ENCODE measurements around the gene SIL1.
"Not testable (repeated sequence)": the region's sequence is repeated elsewhere in the genome, so short reads cannot be mapped to it uniquely, and the experiment has no call there.

SIL1 gene

GRCh38 chr5:139079225-139079990 lies 118.8 kb downstream of the SIL1 start:
- DNase-seq (ENCODE audit: insufficient read length, low spot score) (no peak), FAIRE-seq (no peak)

DNA sequence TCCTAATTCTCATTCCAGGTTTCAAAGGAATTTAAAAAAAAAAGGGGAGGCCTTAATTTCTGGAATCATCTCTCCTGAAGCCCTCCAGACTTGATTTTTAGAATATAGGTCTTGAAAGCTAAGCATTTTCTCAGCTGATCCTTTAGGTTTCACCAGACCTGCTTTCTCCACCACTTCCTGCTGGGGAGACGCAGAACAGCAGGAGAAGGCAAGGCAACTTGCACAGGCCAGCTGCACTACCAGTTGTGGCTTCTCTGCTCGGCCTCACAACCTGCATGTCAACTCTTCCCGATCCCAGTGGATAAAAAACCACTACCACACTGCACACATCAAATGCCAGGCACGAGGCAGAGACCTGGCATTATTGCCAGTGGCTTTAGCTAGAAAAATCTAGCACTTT lies 119.8 kb downstream of the SIL1 start:
- no peak for FAIRE-seq

DNA sequence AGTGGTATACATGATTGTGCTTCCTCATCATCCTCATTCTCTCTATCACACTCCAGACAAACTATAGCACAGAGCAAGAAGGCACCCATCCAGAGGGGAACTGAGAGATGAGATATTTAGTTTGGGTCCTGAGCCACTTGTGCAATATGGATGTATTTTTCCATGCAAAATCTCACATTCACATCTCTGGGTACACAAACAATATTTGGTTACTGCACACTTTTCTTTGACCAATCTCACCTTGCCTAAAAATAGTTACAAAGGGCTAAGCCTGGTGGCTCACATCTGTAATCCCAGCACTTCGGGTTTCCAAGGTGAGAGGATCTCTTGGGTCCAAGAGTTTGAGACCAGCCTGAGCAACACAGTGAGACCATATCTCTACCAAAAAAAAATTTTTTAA lies 120.3 kb downstream of the SIL1 start:
- no peak for DNase-seq (ENCODE audit: insufficient read length, low spot score)
- FAIRE-seq = no peak

More for the DNA sequence above, 119.8 kb downstream of the SIL1 start:
- DNase-seq (ENCODE audit: insufficient read length, low spot score) = no peak

DNA sequence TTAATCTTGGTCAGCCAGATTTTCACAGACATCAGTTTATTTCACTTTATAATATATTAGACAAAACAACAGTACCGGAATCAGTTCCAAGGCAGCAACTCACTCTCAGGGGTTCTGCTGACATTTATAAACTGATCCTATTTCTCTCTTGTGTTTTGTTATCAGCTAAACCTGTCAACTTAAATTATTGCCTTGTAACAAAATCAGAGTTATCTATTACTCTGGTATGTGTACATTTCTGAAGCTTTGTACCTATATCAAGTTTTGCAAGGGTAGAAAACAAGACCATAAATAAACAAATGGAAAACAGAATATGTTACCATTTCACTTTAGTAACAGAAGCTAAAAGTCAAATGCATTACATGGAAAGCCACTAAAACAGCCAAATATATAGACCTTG lies 122.1 kb downstream of the SIL1 start:
- DNase-seq (ENCODE audit: insufficient read length, low spot score) = no peak
- FAIRE-seq = no peak

- FAIRE-seq (no peak), DNase-seq (ENCODE audit: insufficient read length, low spot score) (no peak)
Measured at GRCh38 chr5:139075066-139076050, 122.8 kb downstream of the SIL1 start.

DNA sequence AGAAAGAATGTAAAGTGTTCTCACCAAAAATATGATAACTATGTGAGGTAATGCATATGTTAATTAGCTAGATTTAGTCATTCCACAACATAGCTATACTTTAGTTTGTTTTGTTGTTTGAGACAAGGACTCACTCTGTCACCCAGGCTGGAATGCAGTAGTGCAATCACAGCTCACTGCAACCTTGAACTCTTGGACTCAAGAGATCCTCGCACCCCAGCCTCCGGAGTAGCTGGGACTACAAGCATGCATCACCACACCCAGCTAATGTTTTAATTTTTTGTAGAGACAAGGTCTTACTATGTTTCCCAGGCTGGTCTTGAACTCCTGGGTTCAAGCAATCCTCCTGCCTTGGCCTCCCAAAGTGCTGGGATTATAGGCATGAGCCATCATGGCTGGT lies 124.2 kb downstream of the SIL1 start:
- not testable (repeated sequence) for FAIRE-seq; DNase-seq (ENCODE audit: insufficient read length, low spot score)

DNA sequence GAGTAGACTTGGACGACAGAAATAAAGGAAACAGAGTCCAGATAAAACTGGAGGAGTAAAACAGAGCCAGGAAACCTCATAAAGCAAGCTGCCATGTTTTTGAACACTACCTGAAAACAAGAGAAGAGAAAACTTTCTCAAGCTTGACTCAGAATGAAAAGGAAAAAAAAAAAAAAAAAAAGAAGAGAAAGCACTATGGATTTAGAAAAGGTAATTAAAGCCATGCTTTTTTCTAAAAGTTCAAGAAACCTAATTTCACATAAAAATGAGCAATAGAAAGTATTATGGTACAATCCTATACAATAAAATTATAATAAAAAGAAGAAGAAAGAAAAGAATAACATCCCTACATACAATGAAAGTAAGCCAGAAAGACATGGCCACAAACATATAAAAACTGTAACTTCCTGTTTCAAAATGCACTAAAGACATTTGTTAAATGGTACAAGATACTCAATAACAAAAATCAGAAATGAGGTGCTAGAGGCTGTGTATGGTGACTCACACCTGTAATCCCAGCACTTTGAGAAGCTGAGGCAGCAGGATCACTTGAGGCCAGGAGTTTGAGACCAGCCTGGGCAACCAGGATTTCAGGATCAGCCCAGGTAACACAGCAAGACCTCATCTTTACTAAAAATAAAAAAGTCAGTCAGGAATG lies 129.5 kb downstream of the SIL1 start:
- FAIRE-seq (no peak), DNase-seq (ENCODE audit: insufficient read length, low spot score) (no peak)

- no peak for DNase-seq (ENCODE audit: insufficient read length, low spot score)
- no peak for FAIRE-seq
Measured at GRCh38 chr5:139068060-139068459, 130.1 kb downstream of the SIL1 start.

DNA sequence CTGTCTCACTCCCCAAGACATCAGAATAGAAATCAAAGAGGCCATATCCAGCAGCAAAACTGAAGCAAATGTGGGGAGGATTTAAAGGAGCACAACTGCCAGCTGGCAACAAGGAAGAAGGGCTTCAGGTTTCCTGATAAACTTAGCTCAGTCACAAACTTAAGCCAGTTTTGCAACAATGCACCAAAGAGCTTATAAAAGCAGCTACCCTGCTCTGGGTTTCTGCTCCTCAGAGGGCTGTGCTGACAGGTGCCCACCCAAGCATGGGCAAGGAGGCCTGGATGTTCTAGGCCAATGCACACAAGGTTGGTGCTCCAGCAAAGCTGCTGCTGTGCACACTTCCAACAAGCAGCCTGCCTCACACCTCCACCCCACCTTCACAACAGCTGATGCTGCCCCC lies 132.9 kb downstream of the SIL1 start:
- FAIRE-seq = no peak
- DNase-seq (ENCODE audit: insufficient read length, low spot score) = no peak

GRCh38 chr5:139064613-139065012 lies 133.6 kb downstream of the SIL1 start:
- DNase-seq (ENCODE audit: insufficient read length, low spot score) (no peak), FAIRE-seq (no peak)

DNA sequence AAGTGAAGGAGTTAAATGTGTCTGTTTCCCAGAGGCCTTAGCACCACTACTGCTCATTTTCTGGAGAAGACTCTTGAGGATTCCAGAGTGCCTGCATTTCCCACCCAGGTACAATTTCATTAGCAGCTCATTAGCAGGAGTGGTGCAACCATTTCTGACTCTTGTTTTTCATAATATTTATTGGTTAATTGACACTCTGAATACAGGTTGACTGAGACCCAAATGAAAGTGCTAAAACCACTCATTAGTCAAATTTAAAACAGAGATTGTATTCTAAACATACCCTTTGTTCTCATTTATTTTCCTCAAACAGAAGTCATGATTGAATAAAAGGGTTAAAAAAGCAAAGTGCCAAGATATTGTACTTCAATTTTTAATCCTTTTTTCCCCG lies 134.5 kb downstream of the SIL1 start:
- FAIRE-seq = no peak
- no peak for DNase-seq (ENCODE audit: insufficient read length, low spot score)

- DNase-seq (ENCODE audit: insufficient read length, low spot score) (no peak), FAIRE-seq (no peak)
Measured at GRCh38 chr5:139062910-139063663, 135.1 kb downstream of the SIL1 start.

DNA sequence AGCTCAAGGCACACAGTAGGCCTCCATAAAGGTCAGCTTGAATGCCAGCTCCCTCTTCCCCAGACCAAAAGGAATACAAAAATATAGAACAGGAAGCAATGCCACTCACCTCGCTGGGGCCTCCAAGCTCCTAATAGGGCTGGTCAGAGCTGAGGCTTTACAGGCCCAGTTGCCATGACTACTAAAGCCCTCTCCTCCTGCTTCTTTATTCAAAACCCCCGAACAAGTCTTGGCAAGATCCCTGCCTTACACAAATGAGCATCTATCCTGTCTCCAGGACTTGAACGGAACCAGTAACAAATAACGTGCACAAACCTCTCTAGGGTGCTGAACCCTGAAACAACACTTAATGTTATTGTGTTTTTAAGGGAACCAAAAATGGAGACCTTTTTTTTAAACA lies 136.3 kb downstream of the SIL1 start:
- DNase-seq (ENCODE audit: insufficient read length, low spot score) = no peak
- no peak for FAIRE-seq

DNA sequence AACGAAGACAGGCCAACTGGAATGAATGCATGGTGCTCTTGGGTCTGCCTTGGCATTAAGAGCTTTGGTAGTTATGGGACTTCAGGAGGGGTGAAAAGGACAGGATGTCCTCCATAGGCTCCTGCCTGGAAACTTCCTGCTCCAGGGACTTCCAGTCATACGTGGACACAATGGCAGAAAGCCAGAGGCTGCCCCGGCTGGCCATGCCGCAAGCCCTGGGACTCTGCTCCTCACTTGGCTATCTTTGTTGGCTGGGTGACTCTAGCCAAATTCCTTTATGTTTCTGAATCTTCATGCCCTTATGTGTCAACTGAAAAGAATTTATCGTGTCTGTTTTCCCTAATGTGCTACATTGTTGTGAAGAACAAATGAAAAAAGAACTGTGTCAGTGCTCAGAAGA lies 136.9 kb downstream of the SIL1 start:
- FAIRE-seq = no peak

GRCh38 chr5:139058121-139058520 lies 140.0 kb downstream of the SIL1 start:
- no peak for DNase-seq (ENCODE audit: insufficient read length, low spot score)
- no peak for FAIRE-seq

More for the DNA sequence above, 136.9 kb downstream of the SIL1 start:
- no peak for DNase-seq (ENCODE audit: insufficient read length, low spot score)

DNA sequence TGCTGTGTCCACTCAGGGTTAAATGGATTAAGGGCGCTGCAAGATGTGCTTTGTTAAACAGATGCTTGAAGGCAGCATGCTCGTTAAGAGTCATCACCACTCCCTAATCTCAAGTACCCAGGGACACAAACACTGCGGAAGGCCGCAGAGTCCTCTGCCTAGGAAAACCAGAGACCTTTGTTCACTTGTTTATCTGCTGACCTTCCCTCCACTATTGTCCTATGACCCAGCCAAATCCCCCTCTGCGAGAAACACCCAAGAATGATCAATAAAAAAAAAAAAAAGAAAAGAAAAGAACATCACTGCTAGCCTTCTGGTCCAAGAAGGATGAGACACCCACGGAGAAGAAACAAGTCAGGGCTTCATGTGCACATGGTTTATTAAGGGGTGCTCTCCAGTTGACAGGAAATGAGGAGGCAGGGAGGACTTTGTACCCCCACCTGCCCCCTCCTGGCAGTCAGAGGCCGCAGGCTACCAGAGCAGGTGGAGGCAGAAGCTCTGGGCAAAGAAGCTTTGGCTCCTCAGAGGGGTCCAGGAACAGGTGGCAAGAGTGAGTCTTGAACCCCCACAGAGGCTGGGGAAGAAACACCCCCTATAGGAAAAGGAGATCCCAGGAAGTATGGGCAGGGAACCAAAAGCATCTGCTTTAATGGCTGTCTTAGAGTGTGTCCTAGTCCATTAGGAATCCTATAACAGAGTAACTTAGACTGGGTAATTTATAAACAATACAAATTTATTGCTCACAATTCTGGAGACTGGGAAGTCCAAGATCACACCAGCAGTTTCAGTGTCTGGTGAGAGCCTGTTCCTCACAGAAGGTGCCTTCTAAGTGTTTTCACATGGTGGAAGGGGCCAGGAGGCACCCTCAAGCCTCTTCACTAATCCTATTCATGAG lies 140.9 kb downstream of the SIL1 start:
- FAIRE-seq; DNase-seq (ENCODE audit: insufficient read length, low spot score): not testable (repeated sequence)

DNA sequence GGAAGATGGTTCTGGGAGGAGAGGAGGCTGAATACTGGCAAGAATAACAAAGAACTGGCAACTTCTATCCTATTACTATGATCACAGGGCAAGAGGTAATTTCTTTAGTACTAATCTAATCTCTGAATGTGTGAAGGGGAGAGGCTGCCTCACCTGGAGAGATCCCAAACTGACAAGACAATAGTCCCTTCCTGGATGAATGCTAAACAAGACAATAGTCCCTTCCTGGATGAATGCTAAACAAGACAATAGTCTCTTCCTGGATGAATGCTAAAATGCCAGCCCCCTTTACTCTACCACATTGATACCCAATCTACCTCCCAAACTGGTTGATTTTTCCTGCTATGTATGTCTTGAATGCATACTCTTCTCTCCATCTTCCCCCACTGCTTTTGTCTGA lies 145.2 kb downstream of the SIL1 start:
- no peak for DNase-seq (ENCODE audit: insufficient read length, low spot score)
- no peak for FAIRE-seq

DNA sequence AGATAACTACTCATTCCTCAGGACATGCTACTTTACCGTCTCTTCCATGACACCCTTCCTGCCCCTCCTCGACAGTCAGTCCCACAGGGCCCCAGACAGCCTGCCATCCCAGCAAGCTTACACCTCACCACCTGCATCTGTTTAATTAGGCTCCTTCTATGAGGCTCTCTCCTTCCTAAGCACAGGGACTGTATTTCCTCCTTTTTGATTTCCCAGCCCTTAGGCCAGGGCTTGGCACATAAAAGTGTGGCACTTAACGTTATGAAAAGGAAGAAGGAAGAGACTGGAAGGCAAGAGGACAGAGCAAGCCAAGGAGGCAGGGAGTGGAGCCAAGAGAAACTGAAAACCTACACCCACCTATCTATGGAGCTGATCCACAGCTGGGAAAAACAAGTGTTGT lies 146.8 kb downstream of the SIL1 start:
- DNase-seq (ENCODE audit: insufficient read length, low spot score) (no peak), FAIRE-seq (no peak)

DNA sequence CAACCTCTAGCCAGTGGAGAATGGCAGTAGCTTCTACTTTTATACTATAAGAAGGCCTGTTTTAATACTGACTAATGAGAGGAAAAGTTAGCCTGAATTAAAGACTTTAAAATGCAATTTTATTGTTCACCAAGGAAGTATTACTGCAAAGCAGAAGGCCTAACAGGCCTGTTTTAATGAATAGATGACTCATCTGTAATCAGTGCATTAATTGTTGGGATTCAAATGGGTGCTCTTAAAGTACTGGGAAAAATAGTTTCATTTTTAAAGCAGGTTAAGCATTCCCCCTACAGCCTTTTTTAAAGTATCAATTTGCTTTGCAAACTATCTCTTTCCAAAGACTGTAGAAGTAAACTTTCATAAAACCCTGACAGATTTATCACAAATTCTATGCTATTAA lies 147.7 kb downstream of the SIL1 start:
- FAIRE-seq (no peak), DNase-seq (ENCODE audit: insufficient read length, low spot score) (no peak)

Data from HTR-8/SVneo (cell line).